IMR-90 (cell line): ENCODE measurements around the gene SS18L1. TPM values are rescaled to one million over a fixed set of nuclear protein-coding genes. Genes with fewer than 3 reads are reported as not detected.

Experiments
- ATAC-seq: fragments of 200-7000 bp; cut with Tn5 transposase; 2 replicates; pipeline ENCODE4 v1.9.1; 2020; ENCODE audit warnings: low read depth, mild to moderate bottlenecking, moderate library complexity
- BruUV-seq: library from RNA; stranded (reverse); fragments of 400-500 nt; replicated peaks from 2 replicates; lab custom pipeline; 2021; lab: Mats Ljungman, UMichigan
- CTCF ChIA-PET: fragments of 300-600 bp; formaldehyde crosslinking; extraction: SDS; loops from one replicate; lab custom pipeline; 2021; ENCODE audit warnings: antibody characterized with exemption; lab: Yijun Ruan, JAX
- POLR2A ChIA-PET: fragments of 300-600 bp; sonication (Branson Sonifier 250); formaldehyde crosslinking; loops from one replicate; lab custom pipeline; 2022; ENCODE audit warnings: antibody characterized with exemption; ENCODE audit not compliant: unreplicated experiment; lab: Charles Lee
- DNase-seq: peaks from one replicate; pipeline ENCODE4 v3.0.0; 2013
- H2AFZ ChIP-seq: replicated peaks from 2 replicates; pipeline ENCODE3; 2013; ENCODE audit warnings: low read length, mild to moderate bottlenecking; ENCODE audit not compliant: poor library complexity
- H2AK5ac ChIP-seq: 2 replicates; pipeline ENCODE4 v1.6.1; 2013; ENCODE audit warnings: low read depth, low read length, inconsistent platforms
- H2AK9ac ChIP-seq: replicated peaks from 2 replicates; pipeline ENCODE3; 2013; ENCODE audit warnings: mild to moderate bottlenecking, low read depth, low read length, moderate library complexity; ENCODE audit not compliant: poor library complexity
- H2BK120ac ChIP-seq: 2 replicates; pipeline ENCODE4 v1.6.1; 2013; ENCODE audit warnings: low read depth, low read length, inconsistent platforms
- H2BK15ac ChIP-seq: 3 replicates; pipeline ENCODE4 v1.6.1; 2013; ENCODE audit warnings: low read depth, low read length, inconsistent platforms
- H2BK20ac ChIP-seq: 2 replicates; pipeline ENCODE4 v1.6.1; 2013; ENCODE audit warnings: low read depth, mild to moderate bottlenecking, inconsistent platforms, low read length, moderate library complexity
- H2BK5ac ChIP-seq: 2 replicates; pipeline ENCODE4 v1.6.1; 2013; ENCODE audit warnings: mild to moderate bottlenecking, low read depth, low read length, inconsistent platforms; ENCODE audit not compliant: poor library complexity, severe bottlenecking
- H3K14ac ChIP-seq: replicated peaks from 2 replicates; pipeline ENCODE4 v1.6.1; 2013; ENCODE audit warnings: low read depth, low read length, inconsistent platforms
- H3K18ac ChIP-seq: 2 replicates; pipeline ENCODE4 v1.6.1; 2013; ENCODE audit warnings: low read depth, low read length, control low read depth
- H3K23ac ChIP-seq: 2 replicates; pipeline ENCODE4 v1.6.1; 2013; ENCODE audit warnings: low read depth, low read length, inconsistent platforms
- H3K27ac ChIP-seq: 2 replicates; pipeline ENCODE4 v1.5.1; 2013; ENCODE audit warnings: mild to moderate bottlenecking, control low read depth, low read length; ENCODE audit not compliant: insufficient read depth
- H3K27me3 ChIP-seq: 2 replicates; pipeline ENCODE4 v1.6.1; 2013; ENCODE audit warnings: low read length; ENCODE audit not compliant: control insufficient read depth, insufficient read depth
- H3K36me3 ChIP-seq: 2 replicates; pipeline ENCODE4 v1.6.1; 2013; ENCODE audit warnings: low read length, mixed read lengths; ENCODE audit not compliant: control insufficient read depth, insufficient read depth
- H3K4ac ChIP-seq: 2 replicates; pipeline ENCODE4 v1.6.1; 2013; ENCODE audit warnings: low read depth, low read length, inconsistent platforms
- H3K4me1 ChIP-seq: 2 replicates; pipeline ENCODE4 v1.6.1; 2013; ENCODE audit warnings: low read length, mixed read lengths; ENCODE audit not compliant: control insufficient read depth, insufficient read depth
- H3K4me2 ChIP-seq: 2 replicates; pipeline ENCODE4 v1.6.1; 2013; ENCODE audit warnings: low read depth, mild to moderate bottlenecking, control low read depth, low read length, moderate library complexity
- H3K4me3 ChIP-seq: 2 replicates; pipeline ENCODE4 v1.5.1; 2013; ENCODE audit warnings: low read depth, mild to moderate bottlenecking, control low read depth, low read length, moderate library complexity; ENCODE audit not compliant: insufficient read depth
- H3K56ac ChIP-seq: 2 replicates; pipeline ENCODE4 v1.6.1; 2013; ENCODE audit warnings: low read length, inconsistent platforms; ENCODE audit not compliant: insufficient read depth; ENCODE audit errors: extremely low read depth
- H3K79me1 ChIP-seq, 2 experiments: 2 replicates each; pipeline ENCODE4 v1.6.1; 2013; ENCODE audit warnings: low read length in 2 of 2, inconsistent platforms in 1 of 2, low read depth in 1 of 2
- H3K9ac ChIP-seq: 2 replicates; pipeline ENCODE4 v1.6.1; 2013; ENCODE audit warnings: low read depth, low read length, control low read depth
- H3K9me1 ChIP-seq: 2 replicates; pipeline ENCODE4 v1.6.1; 2013; ENCODE audit warnings: low read length, inconsistent platforms; ENCODE audit not compliant: insufficient read depth
- H3K9me3 ChIP-seq: 2 replicates; pipeline ENCODE4 v1.6.1; 2013; ENCODE audit warnings: low read length; ENCODE audit not compliant: control insufficient read depth, insufficient read depth
- H4K20me1 ChIP-seq: 2 replicates; pipeline ENCODE4 v1.6.1; 2013; ENCODE audit warnings: low read length, inconsistent platforms; ENCODE audit not compliant: insufficient read depth
- H4K5ac ChIP-seq: 2 replicates; pipeline ENCODE4 v1.6.1; 2013; ENCODE audit warnings: mild to moderate bottlenecking, low read depth, low read length, control low read depth
- H4K8ac ChIP-seq, 2 experiments: 2 replicates each; pipeline ENCODE4 v1.6.1; 2013; ENCODE audit warnings: low read depth in 2 of 2, low read length in 2 of 2, control low read depth in 1 of 2, inconsistent platforms in 1 of 2
- H4K91ac ChIP-seq: 2 replicates; pipeline ENCODE4 v1.6.1; 2013; ENCODE audit warnings: low read depth, low read length, inconsistent platforms; ENCODE audit not compliant: insufficient read depth
- BHLHE40 ChIP-seq: fragments of 150-350 bp; IDR thresholded peaks from 2 replicates; pipeline ENCODE4 v1.6.1; 2016; ENCODE audit warnings: mild to moderate bottlenecking, low read depth, low read length
- CEBPB ChIP-seq: IDR thresholded peaks from 2 replicates; pipeline ENCODE4 v1.6.1; 2012; ENCODE audit warnings: low read depth, low read length, improper control_type of control experiment
- CHD1 ChIP-seq: IDR thresholded peaks from 2 replicates; pipeline ENCODE4 v1.6.1; 2012; ENCODE audit warnings: low read depth, low read length, improper control_type of control experiment
- FOS ChIP-seq: fragments of 150-350 bp; IDR thresholded peaks from 2 replicates; pipeline ENCODE4 v1.6.1; 2016; ENCODE audit warnings: low read depth, low read length
- MAFK ChIP-seq: IDR thresholded peaks from 2 replicates; pipeline ENCODE4 v1.6.1; 2012; ENCODE audit warnings: low read depth, low read length, improper control_type of control experiment
- MAZ ChIP-seq: IDR thresholded peaks from 2 replicates; pipeline ENCODE4 v1.6.1; 2012; ENCODE audit warnings: low read depth, mild to moderate bottlenecking, low read length, improper control_type of control experiment, moderate library complexity, borderline replicate concordance
- MXI1 ChIP-seq: IDR thresholded peaks from 2 replicates; pipeline ENCODE4 v1.6.1; 2012; ENCODE audit warnings: low read depth, mild to moderate bottlenecking, low read length, moderate library complexity, borderline replicate concordance
- NFE2L2 ChIP-seq: fragments of 150-350 bp; IDR thresholded peaks from 2 replicates; pipeline ENCODE4 v1.6.1; 2016; ENCODE audit warnings: low read depth, mild to moderate bottlenecking, low read length
- POLR2A ChIP-seq: IDR thresholded peaks from 2 replicates; pipeline ENCODE4 v1.6.1; 2012; ENCODE audit warnings: mild to moderate bottlenecking, low read depth, low read length
- RAD21 ChIP-seq: IDR thresholded peaks from 2 replicates; pipeline ENCODE4 v1.6.1; 2012; ENCODE audit warnings: low read length, improper control_type of control experiment
- RCOR1 ChIP-seq: IDR thresholded peaks from 2 replicates; pipeline ENCODE4 v1.6.1; 2012; ENCODE audit warnings: mild to moderate bottlenecking, low read length, improper control_type of control experiment; ENCODE audit not compliant: insufficient replicate concordance
- RFX5 ChIP-seq: IDR thresholded peaks from 2 replicates; pipeline ENCODE4 v1.8.0; 2012; ENCODE audit warnings: low read depth, mild to moderate bottlenecking, low read length, moderate library complexity
- SMC3 ChIP-seq: fragments of 150-350 bp; IDR thresholded peaks from 2 replicates; pipeline ENCODE4 v1.6.1; 2016; ENCODE audit warnings: low read depth, mild to moderate bottlenecking, antibody characterized with exemption, low read length, moderate library complexity
- WGBS, 2 experiments: methylation state at CpG; one replicate each; pipeline versions ENCODE4 v1.1.5 to v1.1.7; 2013; ENCODE audit warnings: missing lambda C conversion rate in 2 of 2; ENCODE audit not compliant: insufficient read length in 1 of 2; ENCODE audit errors: extremely low coverage in 2 of 2; 5-methylcytosine and 5-hydroxymethylcytosine counted together
- dilution Hi-C: fragments of 300-500 bp; cut with HindIII; formaldehyde crosslinking; loops from one replicate; pipeline ENCODE4 v1.14.3; 2018; ENCODE audit warnings: low sequenced_read_pairs; ENCODE audit not compliant: unreplicated experiment
- in situ Hi-C: fragments of 300-500 bp; cut with MboI; formaldehyde crosslinking; loops from 3 replicates; pipeline ENCODE4 v1.14.3; 2019; ENCODE audit warnings: low sequenced_read_pairs, inconsistent platforms, mixed read lengths
- intact Hi-C: fragments of 100-400 bp; cut with micrococcal nuclease; formaldehyde crosslinking; loops from 2 replicates; pipeline ENCODE4 v1.10.0; 2022
- polyA plus RNA-seq, 3 experiments: library from polyadenylated mRNA; depleted of rRNA; stranded (reverse); fragments of >200 nt; gene quantifications; 2 replicates each; pipeline ENCODE4 v1.2.3, GENCODE V29; 2012; ENCODE audit warnings: low replicate concordance in 1 of 3
- total RNA-seq: library from RNA; depleted of rRNA; stranded (reverse); fragments of >200 nt; gene quantifications from 2 replicates; pipeline ENCODE4 v1.2.3, GENCODE V29; 2012
- TF ChIP-seq, protein P1 (sequence below): conservative IDR thresholded peaks from 2 replicates; pipeline ENCODE4 v1.5.1; 2012; ENCODE audit warnings: mild to moderate bottlenecking, low read depth, low read length, improper control_type of control experiment
- TF ChIP-seq, protein P2 (sequence below): fragments of 150-350 bp; IDR thresholded peaks from 2 replicates; pipeline ENCODE4 v1.6.1; 2017; ENCODE audit warnings: mild to moderate bottlenecking, antibody characterized with exemption, low read length, low read depth
- TF ChIP-seq, protein P3 (sequence below): fragments of 150-350 bp; IDR thresholded peaks from 2 replicates; pipeline ENCODE4 v1.6.1; 2016; ENCODE audit warnings: low read depth, mild to moderate bottlenecking, low read length, moderate library complexity, borderline replicate concordance

The SS18L1 gene
- total and polyA plus RNA-seq, 2 of the 4 experiments (the other 2 are of a cell fraction), result 8.1 to 12.2 TPM

DNA sequence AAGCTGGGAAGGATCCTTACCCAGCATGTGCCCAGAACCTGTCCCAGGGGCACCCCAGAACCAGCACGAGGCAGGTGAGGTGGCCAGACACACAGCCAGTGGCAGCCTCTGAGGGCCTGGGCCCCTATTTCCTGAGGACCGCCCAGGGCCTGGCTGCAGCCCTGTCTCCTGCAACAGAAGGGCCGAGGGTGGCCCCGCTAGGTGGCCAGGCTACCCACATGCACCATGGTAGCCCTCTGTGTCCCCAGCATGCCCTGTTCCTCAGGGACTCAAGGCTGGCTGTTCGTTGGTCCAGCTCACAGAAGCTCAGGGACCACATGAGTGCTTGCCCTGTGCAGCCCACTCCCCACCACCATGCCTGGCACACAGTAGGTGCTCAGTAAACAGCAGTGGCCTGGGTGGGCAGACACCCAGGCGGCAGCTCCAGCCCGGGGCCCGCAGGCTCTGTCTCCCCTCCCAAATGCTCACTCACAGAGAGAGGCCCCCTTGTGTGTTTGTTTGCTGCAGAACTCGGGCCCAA is 68.3 kb downstream of the SS18L1 start:
- peaks cover 36% of the 10 kb centered on the region for H3K27me3 ChIP-seq
- no peak overlapping the region for H3K4ac ChIP-seq
- peak; percentile 6; the same call in 1 of the 2 replicates for ATAC-seq
- no peak overlapping the region for H3K18ac ChIP-seq
- H2AK5ac ChIP-seq, result no peak overlapping the region
- no peak overlapping the region for H3K14ac ChIP-seq
- intact Hi-C loops (no loop called here), dilution Hi-C loops (no loop called here), in situ Hi-C loops (no loop called here)
- no peak overlapping the region for H3K27ac ChIP-seq
- no peak overlapping the region for H3K56ac ChIP-seq
- ChIA-PET CTCF (no interaction called here), POLR2A (no interaction called here)
- H2AK9ac ChIP-seq, result no peak overlapping the region
- H4K8ac ChIP-seq, result no peak overlapping the region
- H3K9me3 ChIP-seq, result no peaks in the 10 kb centered on the region
- H2BK20ac ChIP-seq, result no peak overlapping the region
- no peak overlapping the region for H3K9ac ChIP-seq
- DNase-seq, result no peak
- H3K36me3 ChIP-seq, result no peaks in the 10 kb centered on the region
- H2BK120ac ChIP-seq, result no peak overlapping the region
- H3K4me2 ChIP-seq, result no peak overlapping the region
- H3K23ac ChIP-seq, result no peak overlapping the region
- no peak overlapping the region for H2BK5ac ChIP-seq
- H4K91ac ChIP-seq, result no peak overlapping the region
- H3K79me1 ChIP-seq, result no peaks in the 10 kb centered on the region
- TF ChIP-seq, protein P1, sequence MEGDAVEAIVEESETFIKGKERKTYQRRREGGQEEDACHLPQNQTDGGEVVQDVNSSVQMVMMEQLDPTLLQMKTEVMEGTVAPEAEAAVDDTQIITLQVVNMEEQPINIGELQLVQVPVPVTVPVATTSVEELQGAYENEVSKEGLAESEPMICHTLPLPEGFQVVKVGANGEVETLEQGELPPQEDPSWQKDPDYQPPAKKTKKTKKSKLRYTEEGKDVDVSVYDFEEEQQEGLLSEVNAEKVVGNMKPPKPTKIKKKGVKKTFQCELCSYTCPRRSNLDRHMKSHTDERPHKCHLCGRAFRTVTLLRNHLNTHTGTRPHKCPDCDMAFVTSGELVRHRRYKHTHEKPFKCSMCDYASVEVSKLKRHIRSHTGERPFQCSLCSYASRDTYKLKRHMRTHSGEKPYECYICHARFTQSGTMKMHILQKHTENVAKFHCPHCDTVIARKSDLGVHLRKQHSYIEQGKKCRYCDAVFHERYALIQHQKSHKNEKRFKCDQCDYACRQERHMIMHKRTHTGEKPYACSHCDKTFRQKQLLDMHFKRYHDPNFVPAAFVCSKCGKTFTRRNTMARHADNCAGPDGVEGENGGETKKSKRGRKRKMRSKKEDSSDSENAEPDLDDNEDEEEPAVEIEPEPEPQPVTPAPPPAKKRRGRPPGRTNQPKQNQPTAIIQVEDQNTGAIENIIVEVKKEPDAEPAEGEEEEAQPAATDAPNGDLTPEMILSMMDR, result no peak
- TF ChIP-seq RAD21, result no peak
- TF ChIP-seq, protein P2, sequence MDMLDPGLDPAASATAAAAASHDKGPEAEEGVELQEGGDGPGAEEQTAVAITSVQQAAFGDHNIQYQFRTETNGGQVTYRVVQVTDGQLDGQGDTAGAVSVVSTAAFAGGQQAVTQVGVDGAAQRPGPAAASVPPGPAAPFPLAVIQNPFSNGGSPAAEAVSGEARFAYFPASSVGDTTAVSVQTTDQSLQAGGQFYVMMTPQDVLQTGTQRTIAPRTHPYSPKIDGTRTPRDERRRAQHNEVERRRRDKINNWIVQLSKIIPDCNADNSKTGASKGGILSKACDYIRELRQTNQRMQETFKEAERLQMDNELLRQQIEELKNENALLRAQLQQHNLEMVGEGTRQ, result no peak
- TF ChIP-seq CEBPB, result no peak
- TF ChIP-seq, protein P3, sequence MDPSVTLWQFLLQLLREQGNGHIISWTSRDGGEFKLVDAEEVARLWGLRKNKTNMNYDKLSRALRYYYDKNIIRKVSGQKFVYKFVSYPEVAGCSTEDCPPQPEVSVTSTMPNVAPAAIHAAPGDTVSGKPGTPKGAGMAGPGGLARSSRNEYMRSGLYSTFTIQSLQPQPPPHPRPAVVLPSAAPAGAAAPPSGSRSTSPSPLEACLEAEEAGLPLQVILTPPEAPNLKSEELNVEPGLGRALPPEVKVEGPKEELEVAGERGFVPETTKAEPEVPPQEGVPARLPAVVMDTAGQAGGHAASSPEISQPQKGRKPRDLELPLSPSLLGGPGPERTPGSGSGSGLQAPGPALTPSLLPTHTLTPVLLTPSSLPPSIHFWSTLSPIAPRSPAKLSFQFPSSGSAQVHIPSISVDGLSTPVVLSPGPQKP, result no peak
- TF ChIP-seq NFE2L2, result no peak
- no peak for TF ChIP-seq MAZ
- no peak for TF ChIP-seq MXI1
- TF ChIP-seq RCOR1, result no peak
- no peak for TF ChIP-seq FOS
- TF ChIP-seq POLR2A, result no peak
- no peak for TF ChIP-seq SMC3
- no peak for TF ChIP-seq CHD1
- TF ChIP-seq RFX5, result no peak
- no peak for TF ChIP-seq MAFK
- no peak for TF ChIP-seq BHLHE40
- H2BK15ac ChIP-seq, result no peak overlapping the region
- H3K4me1 ChIP-seq, result no peaks in the 10 kb centered on the region
- H2AFZ ChIP-seq, result no peak overlapping the region
- BruUV-seq, result no TSS peak
- no peaks in the 10 kb centered on the region; the same call in none of the 2 replicates for H4K20me1 ChIP-seq
- H4K5ac ChIP-seq, result no peak overlapping the region
- H3K9me1 ChIP-seq, result no peaks in the 10 kb centered on the region
- H3K4me3 ChIP-seq, result no peak overlapping the region
- WGBS, 2 experiments, result 43% methylated on average over 1 of the region's 9 CpGs; no CpG with 5 or more reads in 1 of the 2 experiments
